Ectodermal cell (in vitro differentiated cells): ENCODE results near the gene LOXL3.
A peak's percentile ranks its signal among the peaks of the same experiment; 100 is the strongest.
"Not testable (repeated sequence)": the region's sequence is repeated elsewhere in the genome, so short reads cannot be mapped to it uniquely, and the experiment has no call there.

Source experiments
- H3K27ac ChIP-seq: 2 replicates; pipeline ENCODE4 v1.7.0; 2013; ENCODE audit warnings: mild to moderate bottlenecking, low read depth, low read length; ENCODE audit not compliant: insufficient read depth, poor library complexity, severe bottlenecking
- H3K27me3 ChIP-seq: 2 replicates; pipeline ENCODE4 v1.7.0; 2013; ENCODE audit warnings: mild to moderate bottlenecking, low read length; ENCODE audit not compliant: insufficient read depth, control insufficient read depth, poor library complexity, severe bottlenecking
- H3K36me3 ChIP-seq: one replicate; pipeline ENCODE4 v1.7.0; 2013; ENCODE audit warnings: low read length; ENCODE audit not compliant: control insufficient read depth, insufficient read depth
- H3K4me1 ChIP-seq: one replicate; pipeline ENCODE4 v1.7.0; 2013; ENCODE audit warnings: low read length; ENCODE audit not compliant: control insufficient read depth, insufficient read depth
- H3K4me3 ChIP-seq: 2 replicates; pipeline ENCODE4 v1.7.0; 2013; ENCODE audit warnings: low read depth, low read length, control low read depth; ENCODE audit not compliant: insufficient read depth
- H3K9me3 ChIP-seq: 2 replicates; pipeline ENCODE4 v1.7.0; 2013; ENCODE audit warnings: mild to moderate bottlenecking, low read length, moderate library complexity; ENCODE audit not compliant: control insufficient read depth
- WGBS, 2 experiments: methylation state at CpG; one replicate each; pipeline ENCODE4 v1.1.7; 2013; ENCODE audit warnings: missing lambda C conversion rate in 2 of 2; 5-methylcytosine and 5-hydroxymethylcytosine counted together

Gene LOXL3

DNA sequence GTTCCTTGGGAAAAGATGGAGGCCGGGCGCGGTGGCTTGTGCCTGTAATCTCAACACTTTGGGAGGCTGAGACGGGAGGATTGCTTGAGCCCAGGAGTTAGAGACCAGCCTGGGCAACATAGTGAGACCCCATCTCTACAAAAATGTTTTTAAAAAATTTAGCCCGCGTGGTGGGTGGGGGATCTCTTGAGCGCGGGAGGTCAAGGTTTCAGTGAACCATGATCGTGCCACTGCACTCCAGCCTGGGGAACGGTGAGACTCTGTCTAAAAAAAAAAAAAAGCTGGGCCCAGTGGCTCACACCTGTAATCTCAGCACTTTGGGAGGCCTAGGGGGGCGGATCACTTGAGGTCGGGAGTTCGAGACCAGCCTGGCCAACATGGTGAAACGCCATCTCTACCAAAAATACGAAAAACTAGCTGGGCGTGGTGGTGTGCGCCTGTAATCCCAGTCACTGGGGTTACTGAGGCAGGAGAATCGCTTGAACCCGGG is 70.0 kb downstream of the LOXL3 start:
- not testable (repeated sequence) for H3K36me3 ChIP-seq, H3K27me3 ChIP-seq, H3K9me3 ChIP-seq, H3K27ac ChIP-seq
- H3K4me1 ChIP-seq, result peaks cover 12% of the 10 kb centered on the region
- peak overlapping the region; percentile 98 for H3K4me3 ChIP-seq
- WGBS, 2 experiments, result 89% methylated on average over 19 of the region's 19 CpGs

DNA sequence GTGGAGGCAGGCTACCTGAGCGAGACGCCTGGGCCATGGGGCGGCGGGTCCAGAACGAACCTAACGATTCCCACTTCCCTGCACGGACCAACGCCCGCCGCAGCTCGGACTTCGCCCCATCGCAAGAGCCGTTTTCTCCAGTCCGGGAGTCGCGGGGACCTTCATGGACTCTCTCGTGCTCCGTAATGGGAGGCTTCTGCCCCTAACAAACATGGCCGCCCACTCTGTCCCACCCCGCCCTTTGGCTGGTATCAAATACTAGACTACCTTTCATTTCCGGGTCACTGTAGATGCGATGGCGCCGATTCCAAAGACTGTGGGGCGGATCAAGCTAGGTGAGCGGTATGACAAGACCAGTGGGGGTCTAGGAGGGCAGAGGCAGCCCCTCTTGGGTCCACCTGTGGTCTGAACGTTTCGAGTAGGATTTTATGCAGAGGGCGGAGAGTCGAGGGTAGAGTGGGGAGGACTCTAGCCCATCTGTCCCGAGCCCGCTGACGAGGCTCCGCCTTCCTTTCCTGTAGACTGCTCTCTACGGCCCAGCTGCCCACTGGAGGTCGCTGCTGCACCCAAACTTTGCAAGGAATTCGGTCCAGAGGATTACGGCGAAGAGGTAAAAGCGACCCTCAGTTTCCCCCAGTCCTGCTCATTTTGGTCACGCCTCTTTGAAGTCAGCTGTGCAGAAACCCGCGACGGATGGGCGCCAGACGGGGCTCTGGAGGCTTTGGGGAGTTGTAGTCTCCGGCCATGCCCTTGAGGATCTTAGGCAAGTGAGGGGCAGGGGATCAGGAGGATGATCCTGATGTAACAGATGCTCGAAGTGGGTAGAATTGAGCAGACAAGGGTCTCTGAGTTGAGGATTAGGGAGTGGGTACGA is 70.7 kb downstream of the LOXL3 start, which contains the start of the genes CCDC142 and TTC31:
Gene CCDC142 (minus strand): TSS at position 198 of the 874 bp plus-strand sequence. CDS start 161 bp downstream, at position 37.
Gene TTC31 (plus strand): TSS at position 281 of the 874 bp plus-strand sequence. CDS start 15 bp downstream, at position 296.
- H3K27ac ChIP-seq, result peak within 1 kb of the TSS; percentile 70
- peak within 1 kb of the TSS; percentile 98 for H3K4me3 ChIP-seq
- peaks cover 12% of the 10 kb centered on the region for H3K4me1 ChIP-seq
- H3K27me3 ChIP-seq, result no peaks in the 10 kb centered on the region
- 2 to 3% methylated on average over 50 of the region's 50 CpGs for WGBS, 2 experiments
- H3K9me3 ChIP-seq, result no peaks in the 10 kb centered on the region
- no peaks in the 10 kb centered on the region for H3K36me3 ChIP-seq
